Uterus (tissue), 4 donors: Measurements from ENCODE around the gene BTBD9. TPM values are rescaled to one million over a fixed set of nuclear protein-coding genes. Genes with fewer than 3 reads are reported as not detected.
A peak's percentile ranks its signal among the peaks of the same experiment; 100 is the strongest.

Experiments
- DNase-seq, 2 donors: peaks; one replicate each; pipeline ENCODE4 v3.0.0-alpha.2; 2019 to 2020
- H3K27ac ChIP-seq, 2 donors: fragments of 200-600 bp; sonication (generic); 1 replicate in 1 of 2; 2 replicates in 1 of 2; pipeline ENCODE4 v1.5.1; 2016 to 2018
- H3K27me3 ChIP-seq, 2 donors: fragments of 200-600 bp; sonication (generic); one replicate each; pipeline ENCODE4 v1.5.1; 2018 to 2019; ENCODE audit warnings: control low read depth in 1 of 2
- H3K36me3 ChIP-seq, 2 donors: fragments of 200-600 bp; sonication (generic); one replicate each; pipeline ENCODE4 v1.5.1; 2019; ENCODE audit warnings: control low read depth in 1 of 2
- H3K4me1 ChIP-seq, 2 donors: fragments of 200-600 bp; sonication (generic); one replicate each; pipeline ENCODE4 v1.5.1; 2018 to 2019; ENCODE audit warnings: control low read depth in 1 of 2
- H3K4me3 ChIP-seq, 2 donors: fragments of 200-600 bp; sonication (generic); 1 replicate in 1 of 2; 2 replicates in 1 of 2; pipeline ENCODE4 v1.5.1; 2018 to 2019; ENCODE audit warnings: mild to moderate bottlenecking in 1 of 2
- H3K9me3 ChIP-seq, 2 donors: fragments of 200-600 bp; sonication (generic); one replicate each; pipeline ENCODE4 v1.5.1; 2019; ENCODE audit warnings: control low read depth in 1 of 2
- CTCF ChIP-seq, 4 experiments: fragments of 200-600 bp in 2 of 4; fragments of 450-650 bp in 2 of 4; sonication (generic) in 2 of 4; IDR thresholded peaks; one replicate each; pipeline ENCODE4 v1.5.1; 2016 to 2019; ENCODE audit warnings: antibody characterized with exemption in 4 of 4, mild to moderate bottlenecking in 2 of 4, moderate library complexity in 1 of 4
- POLR2A ChIP-seq, 2 donors: fragments of 450-650 bp; IDR thresholded peaks; one replicate each; pipeline ENCODE4 v1.6.1; 2016; ENCODE audit warnings: antibody characterized with exemption in 2 of 2, mild to moderate bottlenecking in 1 of 2, moderate library complexity in 1 of 2
- intact Hi-C: fragments of 100-400 bp; cut with DNase I; formaldehyde crosslinking; loops from one replicate; pipeline ENCODE4 v1.15.1; 2023; ENCODE audit warnings: low total_unique reads
- total RNA-seq, 4 donors: library from RNA; depleted of rRNA in 3 of 4; stranded (reverse); fragments of >200 nt in 3 of 4; gene quantifications; one replicate each; pipeline versions ENCODE4 v1.1.0 to v1.2.4, GENCODE V29; 2014 to 2023
- donor health status: DM: yes; HTN: yes; CAD: no.

Gene BTBD9
- total RNA-seq, 4 donors from 2014 or later: 10.3 to 50.3 (median 34.4) TPM

- DNase-seq: no peak
- Histone ChIP-seq H3K4me1 (no peaks in the 10 kb centered on the region), H3K36me3 (no peaks in the 10 kb centered on the region), H3K27ac (peak overlapping the region; percentile 5 to 75), H3K9me3 (no peaks in the 10 kb centered on the region), H3K4me3 (no peak overlapping the region), H3K27me3 (no peaks in the 10 kb centered on the region)
- TF ChIP-seq POLR2A (IDR thresholded peaks at IDR 0.05) (no peak), CTCF (IDR thresholded peaks at IDR 0.05) (no peak)
- intact Hi-C loops: no loop called here
Observed at GRCh38 chr6:38476141-38476540, 163.6 kb downstream of the BTBD9 start.

GRCh38 chr6:38470548-38470947 lies 169.2 kb downstream of the BTBD9 start:
- no peaks in the 10 kb centered on the region for H3K27me3 ChIP-seq
- TF ChIP-seq POLR2A (IDR thresholded peaks at IDR 0.05): no peak
- no peak for TF ChIP-seq CTCF (IDR thresholded peaks at IDR 0.05)
- no peaks in the 10 kb centered on the region for H3K9me3 ChIP-seq
- no peaks in the 10 kb centered on the region for H3K36me3 ChIP-seq
- no peaks in the 10 kb centered on the region for H3K4me1 ChIP-seq
- no peak overlapping the region for H3K4me3 ChIP-seq
- intact Hi-C loops: no loop called here
- H3K27ac ChIP-seq: no peak overlapping the region
- DNase-seq: no peak

GRCh38 chr6:38467566-38467965 lies 172.2 kb downstream of the BTBD9 start:
- H3K27ac ChIP-seq: no peak overlapping the region
- TF ChIP-seq CTCF (IDR thresholded peaks at IDR 0.05) (no peak), POLR2A (IDR thresholded peaks at IDR 0.05) (no peak)
- H3K27me3 ChIP-seq: no peaks in the 10 kb centered on the region
- no peak overlapping the region for H3K4me3 ChIP-seq
- no peak for DNase-seq
- no peaks in the 10 kb centered on the region for H3K4me1 ChIP-seq
- intact Hi-C loops: no loop called here
- no peaks in the 10 kb centered on the region for H3K9me3 ChIP-seq
- H3K36me3 ChIP-seq: no peaks in the 10 kb centered on the region

DNA sequence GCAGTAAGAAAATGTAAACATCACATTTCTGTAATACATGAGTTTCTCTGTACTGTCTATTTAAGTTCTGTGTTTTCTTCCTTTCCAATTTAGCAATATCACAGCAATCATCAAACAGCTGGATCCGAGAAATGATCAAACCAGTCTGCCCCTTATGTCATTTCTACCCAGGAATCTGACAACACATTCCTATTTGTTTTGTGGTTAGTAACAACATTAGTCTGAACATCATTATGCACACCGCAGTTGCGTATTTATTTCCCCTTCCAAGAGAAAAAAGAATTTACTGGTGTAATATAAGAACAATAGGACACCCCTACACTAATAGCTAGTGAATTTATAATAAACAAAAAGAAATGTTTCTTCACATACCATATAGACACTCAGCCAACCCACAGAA lies 179.5 kb downstream of the BTBD9 start:
- no peaks in the 10 kb centered on the region for H3K4me1 ChIP-seq
- H3K36me3 ChIP-seq: no peaks in the 10 kb centered on the region
- intact Hi-C loops: no loop called here
- no peak for TF ChIP-seq CTCF (IDR thresholded peaks at IDR 0.05)
- H3K27me3 ChIP-seq: no peaks in the 10 kb centered on the region
- no peak overlapping the region for H3K4me3 ChIP-seq
- DNase-seq: no peak
- no peak overlapping the region for H3K27ac ChIP-seq
- H3K9me3 ChIP-seq: no peaks in the 10 kb centered on the region

- H3K4me3 ChIP-seq: no peak overlapping the region
- DNase-seq: no peak
- H3K36me3 ChIP-seq: no peaks in the 10 kb centered on the region
- H3K9me3 ChIP-seq: no peaks in the 10 kb centered on the region
- H3K27ac ChIP-seq: no peak overlapping the region
- intact Hi-C loops: no loop called here
- H3K27me3 ChIP-seq: no peaks in the 10 kb centered on the region
- H3K4me1 ChIP-seq: no peaks in the 10 kb centered on the region
- TF ChIP-seq POLR2A (IDR thresholded peaks at IDR 0.05): no peak
Observed at GRCh38 chr6:38459291-38459690, 180.4 kb downstream of the BTBD9 start.

GRCh38 chr6:38453861-38454260 lies 185.9 kb downstream of the BTBD9 start:
- no peak overlapping the region for H3K4me3 ChIP-seq
- no peak for DNase-seq
- TF ChIP-seq POLR2A (IDR thresholded peaks at IDR 0.05) (no peak), CTCF (IDR thresholded peaks at IDR 0.05) (no peak)
- no peaks in the 10 kb centered on the region for H3K9me3 ChIP-seq
- H3K27me3 ChIP-seq: no peaks in the 10 kb centered on the region
- no peaks in the 10 kb centered on the region for H3K4me1 ChIP-seq
- H3K27ac ChIP-seq: no peak overlapping the region
- intact Hi-C loops: no loop called here
- H3K36me3 ChIP-seq: no peaks in the 10 kb centered on the region
